Epithelial cell of esophagus (primary cell): ENCODE data around the gene MRGPRX1.
"Not testable (repeated sequence)": the region's sequence is repeated elsewhere in the genome, so short reads cannot be mapped to it uniquely, and the experiment has no call there.

Source experiments
- DNase-seq: peaks from one replicate; pipeline ENCODE4 v3.0.0; 2010; ENCODE audit warnings: low read depth
- H3K4me3 ChIP-seq: 2 replicates; pipeline ENCODE4 v1.5.1; 2011; ENCODE audit warnings: mild to moderate bottlenecking, low read length, control low read depth
- CTCF ChIP-seq: IDR thresholded peaks from 2 replicates; pipeline ENCODE4 v1.5.1; 2011; ENCODE audit warnings: low read depth, mild to moderate bottlenecking, low read length, control low read depth, inconsistent platforms; ENCODE audit not compliant: insufficient read depth; ENCODE audit errors: missing control alignments

MRGPRX1 gene

GRCh38 chr11:18907391-18907790, 31.8 kb downstream of the MRGPRX1 start:
- no peak for TF ChIP-seq CTCF
- H3K4me3 ChIP-seq, result no peak overlapping the region
- DNase-seq, result peak; percentile 13

DNA sequence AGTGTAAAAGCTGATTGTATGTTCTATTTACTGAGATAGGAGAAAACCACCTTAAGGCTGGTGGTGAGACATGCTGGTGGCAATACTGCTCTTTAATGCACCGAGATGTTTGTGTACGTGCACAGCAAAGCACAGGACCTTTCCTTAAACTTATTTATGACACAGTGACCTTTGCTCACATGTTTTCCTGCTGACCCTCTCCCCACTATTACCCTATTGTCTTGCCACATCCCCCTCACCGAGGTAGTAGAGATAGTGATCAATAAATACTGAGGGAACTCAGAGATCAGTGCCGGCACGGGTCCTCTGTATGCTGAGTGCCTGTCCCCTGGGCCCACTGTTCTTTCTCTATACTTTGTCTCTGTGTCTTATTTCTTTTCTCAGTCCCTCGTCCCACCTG, 38.6 kb downstream of the MRGPRX1 start:
- not testable (repeated sequence) for H3K4me3 ChIP-seq, DNase-seq

- not testable (repeated sequence) for H3K4me3 ChIP-seq
- DNase-seq, result peak; percentile 81
Observed at GRCh38 chr11:18900151-18900611, 39.0 kb downstream of the MRGPRX1 start.

DNA sequence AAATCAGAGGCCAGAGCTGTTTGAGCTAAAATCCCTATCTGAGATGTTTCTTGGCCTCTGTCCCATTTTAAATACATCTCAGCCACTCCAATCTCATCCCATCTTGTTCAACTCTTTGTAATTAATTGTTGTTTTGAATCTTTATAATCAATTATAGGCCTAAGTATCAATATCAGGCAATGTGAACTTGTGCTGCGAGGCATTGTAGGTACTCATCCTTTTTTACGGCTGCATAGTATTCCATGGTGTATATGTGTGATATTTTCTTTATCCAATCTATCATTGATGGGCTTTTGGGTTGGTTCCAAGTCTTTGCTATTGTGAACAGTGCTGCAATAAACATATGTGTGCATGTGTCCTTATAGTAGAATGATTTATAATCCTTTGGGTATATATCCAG, 47.5 kb downstream of the MRGPRX1 start:
- H3K4me3 ChIP-seq, DNase-seq: not testable (repeated sequence)

- DNase-seq, result no peak
- TF ChIP-seq CTCF, result no peak
- H3K4me3 ChIP-seq, result no peak overlapping the region
Observed at GRCh38 chr11:18890615-18891014, 48.6 kb downstream of the MRGPRX1 start.
